DOHH2 (cell line): ENCODE data around the gene IGFL2.
"Not testable (repeated sequence)": the region's sequence is repeated elsewhere in the genome, so short reads cannot be mapped to it uniquely, and the experiment has no call there.

ENCODE experiments used
- EZH2phosphoT487 ChIP-seq: fragments of 200-600 bp; sonication (generic); IDR thresholded peaks from 2 replicates; pipeline ENCODE4 v1.6.1; 2017; ENCODE audit warnings: borderline replicate concordance, mild to moderate bottlenecking, antibody characterized with exemption, low read length, moderate library complexity, mixed read lengths
- TF ChIP-seq, protein P1 (sequence below): fragments of 200-600 bp; sonication (generic); IDR thresholded peaks from one replicate; pipeline ENCODE4 v1.5.1; 2014; ENCODE audit warnings: antibody characterized with exemption, mild to moderate bottlenecking, low read depth, low read length; ENCODE audit not compliant: poor library complexity, severe bottlenecking

DNA sequence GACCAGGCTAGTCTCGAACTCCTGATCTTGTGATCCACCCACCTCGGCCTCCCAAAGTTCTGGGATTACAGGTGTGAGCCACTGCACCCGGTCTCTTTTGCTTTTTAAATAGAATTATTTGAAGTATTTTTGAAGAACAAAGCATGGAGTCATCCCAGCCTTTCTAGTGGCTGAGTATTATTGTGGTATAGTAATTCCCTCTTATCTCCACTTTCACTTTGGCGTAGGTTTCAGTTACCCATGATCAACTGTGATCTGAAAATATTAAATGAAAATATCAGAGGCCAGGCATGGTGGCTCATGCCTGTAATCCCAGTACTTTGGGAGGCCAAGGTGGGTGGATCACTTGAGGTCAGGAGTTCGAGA is 44.6 kb downstream of the IGFL2 start:
- TF ChIP-seq, protein P1, sequence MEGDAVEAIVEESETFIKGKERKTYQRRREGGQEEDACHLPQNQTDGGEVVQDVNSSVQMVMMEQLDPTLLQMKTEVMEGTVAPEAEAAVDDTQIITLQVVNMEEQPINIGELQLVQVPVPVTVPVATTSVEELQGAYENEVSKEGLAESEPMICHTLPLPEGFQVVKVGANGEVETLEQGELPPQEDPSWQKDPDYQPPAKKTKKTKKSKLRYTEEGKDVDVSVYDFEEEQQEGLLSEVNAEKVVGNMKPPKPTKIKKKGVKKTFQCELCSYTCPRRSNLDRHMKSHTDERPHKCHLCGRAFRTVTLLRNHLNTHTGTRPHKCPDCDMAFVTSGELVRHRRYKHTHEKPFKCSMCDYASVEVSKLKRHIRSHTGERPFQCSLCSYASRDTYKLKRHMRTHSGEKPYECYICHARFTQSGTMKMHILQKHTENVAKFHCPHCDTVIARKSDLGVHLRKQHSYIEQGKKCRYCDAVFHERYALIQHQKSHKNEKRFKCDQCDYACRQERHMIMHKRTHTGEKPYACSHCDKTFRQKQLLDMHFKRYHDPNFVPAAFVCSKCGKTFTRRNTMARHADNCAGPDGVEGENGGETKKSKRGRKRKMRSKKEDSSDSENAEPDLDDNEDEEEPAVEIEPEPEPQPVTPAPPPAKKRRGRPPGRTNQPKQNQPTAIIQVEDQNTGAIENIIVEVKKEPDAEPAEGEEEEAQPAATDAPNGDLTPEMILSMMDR: not testable (repeated sequence)
- not testable (repeated sequence) for TF ChIP-seq EZH2phosphoT487
